IPS DF 6.9 (cell line): Measurements from ENCODE around the gene MAPRE2.

Experiments
- DNase-seq: peaks from one replicate; pipeline ENCODE4 v3.0.0-alpha.2; 2013; ENCODE audit warnings: low read depth, low spot score
- H3K27ac ChIP-seq: one replicate; pipeline ENCODE4 v1.5.1; 2013; ENCODE audit warnings: low read length, control low read depth
- H3K27me3 ChIP-seq: 2 replicates; pipeline ENCODE4 v1.6.1; 2013; ENCODE audit warnings: mild to moderate bottlenecking, low read length; ENCODE audit not compliant: control insufficient read depth, insufficient read depth
- H3K36me3 ChIP-seq: 2 replicates; pipeline ENCODE4 v1.6.1; 2013; ENCODE audit warnings: low read length; ENCODE audit not compliant: control insufficient read depth, insufficient read depth
- H3K4me1 ChIP-seq: 2 replicates; pipeline ENCODE4 v1.6.1; 2013; ENCODE audit warnings: low read length; ENCODE audit not compliant: control insufficient read depth, insufficient read depth
- H3K4me3 ChIP-seq: 2 replicates; pipeline ENCODE4 v1.5.1; 2013; ENCODE audit warnings: mild to moderate bottlenecking, low read length
- H3K9me3 ChIP-seq: 2 replicates; pipeline ENCODE4 v1.6.1; 2013; ENCODE audit warnings: low read length, inconsistent platforms; ENCODE audit not compliant: control insufficient read depth, insufficient read depth
- WGBS: extraction: QIAGEN DNeasy Blood & Tissue Kit; methylation state at CpG from one replicate; pipeline ENCODE4 v1.1.7; 2013; ENCODE audit warnings: mixed read lengths, missing lambda C conversion rate; ENCODE audit not compliant: insufficient read length, insufficient coverage; 5-methylcytosine and 5-hydroxymethylcytosine counted together

Gene MAPRE2

DNA sequence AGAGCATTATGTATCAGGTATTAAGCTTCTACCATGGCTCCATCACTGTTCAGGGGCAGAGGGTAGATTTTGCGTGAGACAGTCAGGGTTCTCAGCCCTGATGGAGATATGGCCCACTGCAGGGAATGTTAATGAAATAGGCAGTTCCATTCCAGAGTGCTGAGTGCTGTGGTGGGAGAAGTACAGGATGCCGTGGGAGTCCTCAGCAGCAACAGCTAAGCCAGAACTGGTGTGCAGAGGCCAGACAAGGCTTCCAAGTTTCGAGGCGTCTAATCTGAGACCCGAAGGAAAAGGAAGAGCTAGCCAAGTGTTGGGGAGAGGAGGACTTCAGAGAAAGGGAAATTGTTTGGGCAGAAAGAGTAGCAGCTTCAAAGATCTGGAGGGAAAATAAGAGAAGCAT, 30.2 kb upstream of the MAPRE2 start:
- H3K27ac ChIP-seq: no peak overlapping the region
- DNase-seq: no peak
- H3K4me3 ChIP-seq: no peak overlapping the region
- H3K9me3 ChIP-seq: no peaks in the 10 kb centered on the region
- H3K36me3 ChIP-seq: no peaks in the 10 kb centered on the region
- no peaks in the 10 kb centered on the region for H3K27me3 ChIP-seq
- H3K4me1 ChIP-seq: no peaks in the 10 kb centered on the region
- no CpG with 5 or more reads among the region's 5 CpGs for WGBS

DNA sequence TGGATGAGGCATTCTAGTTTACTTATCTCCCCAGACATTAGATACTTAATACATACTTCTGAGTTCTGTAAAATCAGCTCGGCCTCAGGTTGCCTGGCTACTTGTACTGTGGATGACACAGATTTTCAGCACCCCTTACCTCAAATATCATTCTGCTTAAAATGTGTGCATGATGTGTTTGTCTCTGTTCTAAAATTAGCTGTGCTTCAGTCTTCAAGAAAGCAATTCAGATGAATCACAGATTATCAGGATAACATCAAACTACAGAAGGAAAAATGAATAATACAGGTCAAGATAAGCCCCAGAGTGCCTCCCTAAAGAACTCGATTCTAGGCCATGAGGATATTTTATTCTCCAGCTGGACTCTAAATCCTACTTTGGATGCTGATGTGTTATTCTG, 21.3 kb upstream of the MAPRE2 start:
- H3K36me3 ChIP-seq: no peaks in the 10 kb centered on the region
- H3K4me3 ChIP-seq: no peak overlapping the region
- DNase-seq: no peak
- H3K27me3 ChIP-seq: no peaks in the 10 kb centered on the region
- H3K27ac ChIP-seq: no peak overlapping the region
- no peaks in the 10 kb centered on the region for H3K9me3 ChIP-seq
- H3K4me1 ChIP-seq: no peaks in the 10 kb centered on the region
- no CpG with 5 or more reads among the region's 2 CpGs for WGBS

DNA sequence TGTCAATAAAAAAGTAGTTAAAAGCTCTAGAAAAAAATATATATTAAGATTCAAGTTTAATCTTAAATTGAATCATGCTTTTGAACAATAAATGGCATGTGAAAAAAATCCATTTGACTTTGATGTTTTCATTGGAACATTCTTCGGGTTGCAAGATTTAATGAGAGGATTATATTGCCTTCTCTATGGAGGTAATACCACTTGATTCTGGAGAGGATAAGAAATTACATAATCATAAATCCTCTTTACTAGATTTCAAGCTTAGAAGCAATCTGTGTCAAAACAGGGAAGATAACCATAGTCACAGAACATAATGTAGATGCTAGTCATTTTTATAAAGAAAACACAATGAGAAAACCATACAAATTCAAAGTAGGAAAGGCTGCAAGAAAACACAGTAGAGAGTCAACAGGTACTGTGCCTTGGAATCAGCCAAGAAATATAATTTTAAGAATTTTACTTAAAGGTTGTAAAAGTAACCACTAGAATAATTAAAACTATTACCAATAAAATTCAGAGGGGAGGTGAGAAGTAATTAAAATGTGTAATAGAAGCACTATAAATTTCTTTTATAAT, 18.7 kb upstream of the MAPRE2 start:
- Histone ChIP-seq H3K36me3 (no peaks in the 10 kb centered on the region), H3K9me3 (no peaks in the 10 kb centered on the region), H3K4me1 (peaks cover 1% of the 10 kb centered on the region; the same call in 1 of the 2 replicates), H3K27me3 (no peaks in the 10 kb centered on the region), H3K4me3 (no peak overlapping the region), H3K27ac (no peak overlapping the region)
- no CpG with 5 or more reads among the region's 1 CpG for WGBS
- DNase-seq: no peak

DNA sequence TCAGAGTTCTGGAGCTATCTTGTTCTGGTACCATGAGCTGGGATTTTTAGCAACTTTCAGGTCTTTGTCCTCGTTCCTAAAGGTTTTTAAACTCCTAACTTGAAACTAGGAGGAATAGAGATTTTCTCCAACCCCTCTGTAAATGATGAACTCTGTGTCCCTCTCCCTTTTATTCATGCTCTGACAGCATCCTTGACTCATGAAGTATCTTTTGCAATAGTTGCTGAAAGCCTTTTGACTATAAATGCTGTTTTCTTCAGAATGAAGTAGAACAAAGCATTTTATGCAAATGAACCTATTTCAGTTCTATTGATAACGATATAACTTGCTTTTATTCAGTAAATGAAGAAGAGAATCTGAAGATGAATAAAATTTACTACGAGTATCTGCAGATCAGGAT, 17.0 kb upstream of the MAPRE2 start:
- Histone ChIP-seq H3K4me1 (peaks cover 1% of the 10 kb centered on the region; the same call in 1 of the 2 replicates), H3K9me3 (no peaks in the 10 kb centered on the region), H3K27ac (no peak overlapping the region), H3K36me3 (no peaks in the 10 kb centered on the region), H3K27me3 (no peaks in the 10 kb centered on the region), H3K4me3 (no peak overlapping the region)
- DNase-seq: no peak
- no CpG with 5 or more reads among the region's 3 CpGs for WGBS

DNA sequence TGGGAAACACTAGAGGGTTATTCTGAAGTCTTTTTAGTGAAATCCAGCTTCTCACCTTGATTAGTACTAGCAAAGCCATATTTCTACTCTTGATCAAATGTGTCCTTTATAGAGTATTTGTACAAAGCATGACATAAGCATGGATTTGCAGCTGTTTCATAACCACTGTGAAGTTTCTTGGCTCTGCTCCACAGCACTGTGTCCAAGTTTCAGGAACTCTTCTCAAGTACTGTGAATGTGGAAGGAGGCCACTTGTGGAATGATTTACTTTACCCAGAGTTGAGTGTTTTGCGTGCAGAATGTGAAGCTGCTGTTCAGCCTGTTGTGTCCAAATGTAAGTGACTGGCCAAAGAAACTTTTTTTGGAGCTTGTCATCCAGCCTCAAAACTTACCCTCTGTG, 16.2 kb upstream of the MAPRE2 start:
- Histone ChIP-seq H3K4me1 (peaks cover 1% of the 10 kb centered on the region; the same call in 1 of the 2 replicates), H3K36me3 (no peaks in the 10 kb centered on the region), H3K4me3 (no peak overlapping the region), H3K9me3 (no peaks in the 10 kb centered on the region), H3K27me3 (no peaks in the 10 kb centered on the region), H3K27ac (no peak overlapping the region)
- DNase-seq: no peak
- no CpG with 5 or more reads among the region's 1 CpG for WGBS

DNA sequence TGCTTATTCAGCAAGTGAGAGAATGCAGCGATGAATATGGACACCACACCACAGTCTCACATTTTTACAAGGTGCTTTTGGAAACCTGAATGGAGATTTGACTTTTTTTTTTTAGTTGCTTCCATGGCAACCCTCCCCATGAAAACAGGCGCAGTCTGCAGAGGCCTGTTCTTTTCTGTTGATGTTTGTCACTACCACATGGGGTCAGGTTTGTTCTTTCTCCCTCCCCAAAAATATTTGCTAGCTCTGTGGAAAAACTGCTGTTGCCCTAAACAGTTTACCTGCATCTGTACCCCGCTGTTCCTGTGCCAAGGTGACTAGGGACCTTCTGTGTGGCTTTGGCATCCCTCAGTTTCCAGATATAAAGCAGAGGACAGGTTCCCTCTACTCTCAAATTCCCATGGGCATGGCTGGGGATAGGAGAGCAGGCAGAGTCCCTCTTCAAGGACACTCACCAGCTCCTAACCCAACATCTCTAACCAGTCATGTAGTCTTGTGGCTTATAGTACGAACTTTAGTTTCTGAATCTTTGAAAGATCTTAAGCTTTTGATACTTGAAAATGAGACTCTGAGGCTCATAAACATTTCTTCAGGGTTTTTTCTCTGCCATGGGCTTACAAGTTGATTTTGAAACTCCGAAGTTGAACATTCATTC, 14.7 kb upstream of the MAPRE2 start:
- no peak overlapping the region for H3K27ac ChIP-seq
- DNase-seq: no peak

DNA sequence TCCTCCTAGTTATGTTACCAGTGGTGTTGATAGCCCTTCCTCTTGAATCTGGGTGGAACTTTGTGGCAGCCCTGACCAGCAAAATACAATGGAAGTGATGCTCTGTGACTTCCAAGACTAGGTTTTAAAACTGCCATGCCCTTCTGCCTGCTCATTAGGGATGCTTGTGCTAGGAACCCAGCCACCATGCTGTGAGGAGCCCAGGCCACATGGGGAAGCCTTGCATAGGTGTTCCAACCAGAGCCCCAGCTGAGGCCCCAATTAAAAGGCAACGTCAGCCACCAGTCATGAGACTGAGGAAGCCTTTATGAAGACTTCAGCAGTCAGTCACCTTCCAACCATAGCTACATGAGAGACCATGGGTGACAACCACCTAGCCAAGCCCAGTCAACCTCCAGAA, 14.0 kb upstream of the MAPRE2 start:
- no peak for DNase-seq
- no CpG with 5 or more reads among the region's 1 CpG for WGBS
- Histone ChIP-seq H3K27ac (no peak overlapping the region), H3K4me1 (peaks cover 1% of the 10 kb centered on the region; the same call in 1 of the 2 replicates), H3K9me3 (no peaks in the 10 kb centered on the region), H3K4me3 (no peak overlapping the region), H3K36me3 (no peaks in the 10 kb centered on the region), H3K27me3 (no peaks in the 10 kb centered on the region)

More for the DNA sequence above, 14.7 kb upstream of the MAPRE2 start:
- Histone ChIP-seq H3K4me3 (no peak overlapping the region), H3K27me3 (no peaks in the 10 kb centered on the region), H3K9me3 (no peaks in the 10 kb centered on the region), H3K36me3 (no peaks in the 10 kb centered on the region), H3K4me1 (peaks cover 1% of the 10 kb centered on the region; the same call in 1 of the 2 replicates)
- WGBS: no CpG with 5 or more reads among the region's 5 CpGs

DNA sequence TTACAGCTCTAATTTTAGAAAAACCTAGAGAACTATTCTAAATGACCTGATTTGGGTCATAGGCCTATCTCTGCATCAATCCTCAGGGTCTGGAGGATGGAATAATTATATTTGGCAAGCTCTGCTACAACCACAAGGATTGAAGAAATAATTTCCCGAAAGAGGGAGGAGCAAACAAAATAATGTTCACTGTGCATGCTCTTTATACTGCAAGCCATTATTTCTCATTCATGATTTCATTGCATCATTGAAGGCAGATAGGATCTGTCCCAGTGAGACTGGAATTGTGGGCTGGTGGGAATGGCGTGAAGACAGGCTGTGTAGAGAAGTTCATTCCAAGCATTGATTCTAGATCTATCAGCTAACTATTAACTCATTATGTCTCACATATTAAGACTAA, 12.7 kb upstream of the MAPRE2 start:
- DNase-seq: no peak
- Histone ChIP-seq H3K27ac (no peak overlapping the region), H3K9me3 (no peaks in the 10 kb centered on the region), H3K4me1 (peaks cover 1% of the 10 kb centered on the region; the same call in 1 of the 2 replicates), H3K36me3 (no peaks in the 10 kb centered on the region), H3K27me3 (no peaks in the 10 kb centered on the region), H3K4me3 (no peak overlapping the region)
- WGBS: no CpG with 5 or more reads among the region's 2 CpGs

DNA sequence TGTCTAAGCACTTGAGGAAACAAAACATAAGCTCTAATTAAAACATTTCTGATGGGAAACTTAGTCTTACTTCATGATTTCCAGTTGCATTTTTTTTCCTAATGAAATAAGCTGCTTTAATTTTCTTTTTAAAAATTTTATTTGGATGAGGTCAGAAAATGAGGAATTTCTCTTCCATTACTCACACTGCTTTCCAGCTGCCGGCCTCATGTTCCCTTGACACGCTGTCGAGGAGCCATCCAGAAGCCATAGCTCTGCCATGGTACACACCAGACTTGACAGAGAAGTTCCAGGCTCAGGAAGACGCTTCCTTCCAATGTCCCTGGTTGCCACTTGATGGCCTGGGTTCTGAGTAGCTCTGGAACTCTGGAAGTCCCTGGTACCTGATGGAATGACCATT, 12.1 kb upstream of the MAPRE2 start:
- no CpG with 5 or more reads among the region's 4 CpGs for WGBS
- H3K4me3 ChIP-seq: no peak overlapping the region
- H3K27ac ChIP-seq: no peak overlapping the region
- no peak for DNase-seq
- H3K4me1 ChIP-seq: peaks cover 1% of the 10 kb centered on the region; the same call in 1 of the 2 replicates
- H3K36me3 ChIP-seq: no peaks in the 10 kb centered on the region
- H3K9me3 ChIP-seq: no peaks in the 10 kb centered on the region
- H3K27me3 ChIP-seq: no peaks in the 10 kb centered on the region

DNA sequence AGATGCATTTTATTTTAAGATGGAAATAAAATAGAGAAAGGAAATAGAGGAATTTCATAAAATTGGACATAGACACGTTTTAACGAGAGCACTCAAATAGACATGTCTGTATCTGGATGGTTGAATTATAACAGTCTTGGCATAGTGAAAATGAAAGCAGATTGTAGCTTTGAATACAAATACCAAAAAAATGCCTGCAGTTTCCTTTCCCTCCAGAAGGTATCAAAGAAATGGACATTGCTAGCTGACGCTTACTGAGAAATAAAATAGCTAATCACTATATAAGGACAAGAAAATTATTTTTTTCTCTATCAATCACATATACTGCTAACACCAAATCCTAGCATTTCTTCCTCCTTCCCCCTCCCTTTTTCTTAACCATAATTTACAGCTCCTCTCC, 11.4 kb upstream of the MAPRE2 start:
- no peak overlapping the region for H3K4me3 ChIP-seq
- no peaks in the 10 kb centered on the region for H3K27me3 ChIP-seq
- H3K4me1 ChIP-seq: peaks cover 1% of the 10 kb centered on the region; the same call in 1 of the 2 replicates
- no peak overlapping the region for H3K27ac ChIP-seq
- no peak for DNase-seq
- no peaks in the 10 kb centered on the region for H3K36me3 ChIP-seq
- H3K9me3 ChIP-seq: no peaks in the 10 kb centered on the region
- no CpG with 5 or more reads among the region's 3 CpGs for WGBS
